Endodermal cell (in vitro differentiated cells): ENCODE data around the gene SCAPER. TPM values are rescaled to one million over a fixed set of nuclear protein-coding genes. Genes with fewer than 3 reads are reported as not detected.

Experiments used
- DNase-seq: peaks from one replicate; pipeline ENCODE4 v3.0.0-alpha.2; 2017
- H3K27ac ChIP-seq: 2 replicates; pipeline ENCODE4 v1.5.1; 2013; ENCODE audit warnings: mild to moderate bottlenecking, low read depth, low read length, moderate library complexity
- H3K27me3 ChIP-seq: 2 replicates; pipeline ENCODE4 v1.6.1; 2013; ENCODE audit warnings: mild to moderate bottlenecking, low read length, moderate library complexity; ENCODE audit not compliant: insufficient read depth, control insufficient read depth, poor library complexity, severe bottlenecking
- H3K36me3 ChIP-seq: 2 replicates; pipeline ENCODE4 v1.7.0; 2013; ENCODE audit warnings: mild to moderate bottlenecking, low read length, moderate library complexity; ENCODE audit not compliant: control insufficient read depth, insufficient read depth
- H3K4me1 ChIP-seq: one replicate; pipeline ENCODE4 v1.7.0; 2013; ENCODE audit warnings: low read length; ENCODE audit not compliant: control insufficient read depth, insufficient read depth
- H3K4me3 ChIP-seq: 2 replicates; pipeline ENCODE4 v1.5.1; 2013; ENCODE audit warnings: mild to moderate bottlenecking, low read length, moderate library complexity
- H3K9ac ChIP-seq: 2 replicates; pipeline ENCODE4 v1.6.1; 2013; ENCODE audit warnings: mild to moderate bottlenecking, low read length, moderate library complexity; ENCODE audit not compliant: poor library complexity, severe bottlenecking; ENCODE audit errors: extremely low read depth
- H3K9me3 ChIP-seq: 2 replicates; pipeline ENCODE4 v1.6.1; 2013; ENCODE audit warnings: mild to moderate bottlenecking, low read length, moderate library complexity; ENCODE audit not compliant: control insufficient read depth
- H3K27ac Mint-ChIP-seq: 2 replicates; pipeline ENCODE4 v1.8.0; 2020; ENCODE audit warnings: mixed read lengths
- H3K27me3 Mint-ChIP-seq: 2 replicates; pipeline ENCODE4 v1.8.0; 2021; ENCODE audit warnings: mild to moderate bottlenecking, mixed read lengths; ENCODE audit not compliant: insufficient read depth
- H3K36me3 Mint-ChIP-seq: 2 replicates; pipeline ENCODE4 v1.8.0; 2020; ENCODE audit warnings: low read depth, mixed read lengths
- H3K4me1 Mint-ChIP-seq: 2 replicates; pipeline ENCODE4 v1.8.0; 2020; ENCODE audit warnings: mixed read lengths
- H3K4me3 Mint-ChIP-seq: 2 replicates; pipeline ENCODE4 v1.8.0; 2020; ENCODE audit warnings: mild to moderate bottlenecking, moderate library complexity, mixed read lengths
- H3K9me3 Mint-ChIP-seq: 2 replicates; pipeline ENCODE4 v1.8.0; 2020; ENCODE audit warnings: mild to moderate bottlenecking, mixed read lengths
- CTCF ChIP-seq: fragments of 200-600 bp; sonication (generic); conservative IDR thresholded peaks from 2 replicates; pipeline ENCODE4 v1.5.0; 2021; ENCODE audit warnings: antibody characterized with exemption, mild to moderate bottlenecking
- WGBS, 2 experiments: methylation state at CpG; one replicate each; pipeline versions ENCODE4 v1.1.5 to v1.1.7; 2013; ENCODE audit warnings: missing lambda C conversion rate in 2 of 2, mixed read lengths in 1 of 2; ENCODE audit not compliant: insufficient coverage in 1 of 2, insufficient read length in 1 of 2; 5-methylcytosine and 5-hydroxymethylcytosine counted together
- total RNA-seq, 2 donors: library from RNA; stranded (reverse); fragmentation: NEBNext Ultra II Directional in 1 of 2; extraction: Animal tissue kit (Norgen Biotek cat#: 25700) in 1 of 2; gene quantifications; 2 replicates in 1 of 2; 3 replicates in 1 of 2; pipeline ENCODE4 v1.2.1, GENCODE V29; 2021

SCAPER gene
- total RNA-seq, 2 donors from 2014 or later, result 8.9 to 12.2 TPM

- Mint-ChIP-seq H3K27ac (no peak overlapping the region), H3K4me3 (no peak overlapping the region), H3K9me3 (peaks cover 5% of the 10 kb centered on the region), H3K27me3 (peaks cover 2% of the 10 kb centered on the region), H3K36me3 (no peaks in the 10 kb centered on the region), H3K4me1 (no peaks in the 10 kb centered on the region)
- no peak for TF ChIP-seq CTCF
- H3K4me1 ChIP-seq, result no peaks in the 10 kb centered on the region
- H3K27me3 ChIP-seq, result no peaks in the 10 kb centered on the region
- DNase-seq, result no peak
- H3K4me3 ChIP-seq, result no peak overlapping the region
- H3K9me3 ChIP-seq, result no peaks in the 10 kb centered on the region
- no peaks in the 10 kb centered on the region for H3K36me3 ChIP-seq
- H3K27ac ChIP-seq, result no peak overlapping the region
- WGBS, 2 experiments, result 92 to 100% methylated on average over 1 of the region's 1 CpG
- H3K9ac ChIP-seq, result no peak overlapping the region
Observed at GRCh38 chr15:76575274-76575673, 329.9 kb downstream of the SCAPER start.

- H3K4me1 Mint-ChIP-seq, result no peaks in the 10 kb centered on the region
- Histone ChIP-seq H3K27ac (no peak overlapping the region), H3K36me3 (no peaks in the 10 kb centered on the region), H3K4me3 (no peak overlapping the region), H3K4me1 (no peaks in the 10 kb centered on the region), H3K9ac (no peak overlapping the region), H3K9me3 (peaks cover 4% of the 10 kb centered on the region), H3K27me3 (no peaks in the 10 kb centered on the region)
- H3K27ac Mint-ChIP-seq, result no peak overlapping the region
- peaks cover 2% of the 10 kb centered on the region for H3K27me3 Mint-ChIP-seq
- H3K9me3 Mint-ChIP-seq, result peaks cover 5% of the 10 kb centered on the region
- no peak for TF ChIP-seq CTCF
- no peaks in the 10 kb centered on the region for H3K36me3 Mint-ChIP-seq
- no peak overlapping the region for H3K4me3 Mint-ChIP-seq
- DNase-seq, result no peak
Observed at GRCh38 chr15:76572983-76573314, 332.2 kb downstream of the SCAPER start.

- H3K9ac ChIP-seq, result no peak overlapping the region
- DNase-seq, result no peak
- H3K4me3 ChIP-seq, result no peak overlapping the region
- 90% methylated on average over 2 of the region's 2 CpGs; no CpG with 5 or more reads in 1 of the 2 experiments for WGBS, 2 experiments
- TF ChIP-seq CTCF, result no peak
- no peaks in the 10 kb centered on the region for H3K27me3 ChIP-seq
- H3K9me3 Mint-ChIP-seq, result peaks cover 5% of the 10 kb centered on the region
- no peak overlapping the region for H3K4me3 Mint-ChIP-seq
- no peaks in the 10 kb centered on the region for H3K36me3 Mint-ChIP-seq
- H3K27ac ChIP-seq, result no peak overlapping the region
- H3K27me3 Mint-ChIP-seq, result no peaks in the 10 kb centered on the region
- H3K4me1 ChIP-seq, result no peaks in the 10 kb centered on the region
- H3K36me3 ChIP-seq, result no peaks in the 10 kb centered on the region
- H3K27ac Mint-ChIP-seq, result no peak overlapping the region
- H3K4me1 Mint-ChIP-seq, result no peaks in the 10 kb centered on the region
- H3K9me3 ChIP-seq, result peaks cover 10% of the 10 kb centered on the region
Observed at GRCh38 chr15:76566276-76566675, 338.9 kb downstream of the SCAPER start.
